ENCODE data around the gene FAM162A.
A peak's percentile ranks its signal among the peaks of the same experiment; 100 is the strongest.

Gene FAM162A

GRCh38 chr3:122389197-122389596, 5.2 kb downstream of the FAM162A start:
- DNase-seq: no peak

GRCh38 chr3:122389892-122390291, 5.9 kb downstream of the FAM162A start:
- no peak for DNase-seq

GRCh38 chr3:122390665-122391064, 6.7 kb downstream of the FAM162A start:
- no peak for DNase-seq

- DNase-seq: no peak
These were observed 7.9 kb downstream of the FAM162A start for GRCh38 chr3:122391681-122392446.

- DNase-seq: peak; percentile 64
These were observed 9.2 kb downstream of the FAM162A start for GRCh38 chr3:122392868-122393844.

- DNase-seq: no peak
These were observed 10.2 kb downstream of the FAM162A start for GRCh38 chr3:122394173-122394572.

- DNase-seq: no peak
These were observed 11.6 kb downstream of the FAM162A start for GRCh38 chr3:122395582-122395981.

GRCh38 chr3:122396511-122396910, 12.5 kb downstream of the FAM162A start:
- no peak for DNase-seq

GRCh38 chr3:122397201-122397600, 13.2 kb downstream of the FAM162A start:
- peak; percentile 32 for DNase-seq

GRCh38 chr3:122398920-122399319, 14.9 kb downstream of the FAM162A start:
- DNase-seq: no peak

- peak; percentile 35 for DNase-seq
These were observed 19.5 kb downstream of the FAM162A start for GRCh38 chr3:122403489-122403888.

GRCh38 chr3:122405015-122405414, 21.0 kb downstream of the FAM162A start:
- DNase-seq: no peak

GRCh38 chr3:122406198-122406597, 22.2 kb downstream of the FAM162A start:
- DNase-seq: no peak

GRCh38 chr3:122407946-122408345, 24.0 kb downstream of the FAM162A start:
- DNase-seq: no peak

GRCh38 chr3:122409446-122409845, 25.5 kb downstream of the FAM162A start:
- peak; percentile 44 for DNase-seq

- DNase-seq: no peak
These were observed 26.1 kb downstream of the FAM162A start for GRCh38 chr3:122410111-122410510.

- DNase-seq: no peak
These were observed 26.7 kb downstream of the FAM162A start for GRCh38 chr3:122410639-122411038.

- DNase-seq: no peak
These were observed 30.4 kb downstream of the FAM162A start for GRCh38 chr3:122414391-122414790.

GRCh38 chr3:122415104-122415744, 31.2 kb downstream of the FAM162A start:
- peak; percentile 50 for DNase-seq

GRCh38 chr3:122415762-122416654, 32.0 kb downstream of the FAM162A start, which contains the start of gene WDR5B:
Gene WDR5B, minus strand, starts transcription at chr3:122416062. Its CDS starts 534 bp downstream, at chr3:122415528.
- DNase-seq: peak; percentile 98

GRCh38 chr3:122416966-122417365, 33.0 kb downstream of the FAM162A start:
- no peak for DNase-seq

GRCh38 chr3:122421101-122421500, 37.1 kb downstream of the FAM162A start:
- peak; percentile 42 for DNase-seq

Data from inflammatory macrophage treated with lipopolysaccharide for 4 hours (primary cell).